Endothelial cell of umbilical vein (primary cell): ENCODE results near the gene MAPKAP1. TPM values are rescaled to one million over a fixed set of nuclear protein-coding genes. Genes with fewer than 3 reads are reported as not detected.

Experiments
- BruUV-seq: library from RNA; stranded (reverse); fragments of 400-500 nt; replicated peaks from 2 replicates; lab custom pipeline; 2021; lab: Mats Ljungman, UMichigan
- CTCF ChIA-PET: fragments of 300-600, 350-600 bp; sonication (Branson Sonifier 250); formaldehyde crosslinking; loops from one replicate; lab custom pipeline; 2021; ENCODE audit warnings: antibody characterized with exemption, inconsistent platforms; lab: Charles Lee
- POLR2A ChIA-PET: fragments of 300-600, 350-600 bp; sonication (Branson Sonifier 250); formaldehyde crosslinking; loops from one replicate; lab custom pipeline; 2021; ENCODE audit warnings: antibody characterized with exemption, inconsistent platforms; lab: Charles Lee
- DNase-seq: peaks from one replicate; pipeline ENCODE4 v3.0.0-alpha.2; 2011; ENCODE audit warnings: low read depth, low spot score
- FAIRE-seq: peaks from 2 replicates; lab custom pipeline; 2011; peaks lifted over from hg19 to GRCh38; lab: Jason Lieb, UNC
- H2AFZ ChIP-seq: 2 replicates; pipeline ENCODE4 v1.6.0; 2012; ENCODE audit warnings: low read depth, low read length, control low read depth, inconsistent platforms
- H3K27ac ChIP-seq: 2 replicates; pipeline ENCODE4 v1.5.1; 2011; ENCODE audit warnings: low read depth, mild to moderate bottlenecking, control low read depth, low read length, moderate library complexity; ENCODE audit not compliant: insufficient read depth
- H3K27me3 ChIP-seq, 2 experiments: 2 replicates each; pipeline versions ENCODE4 v1.6.0 to v1.6.1; 2011; ENCODE audit warnings: low read length in 2 of 2, mixed read lengths in 1 of 2; ENCODE audit not compliant: control insufficient read depth in 2 of 2, insufficient read depth in 2 of 2
- H3K36me3 ChIP-seq, 2 experiments: 2 replicates in 1 of 2; 3 replicates in 1 of 2; pipeline ENCODE4 v1.5.1; 2011; ENCODE audit warnings: low read length in 2 of 2, mild to moderate bottlenecking in 1 of 2, moderate library complexity in 1 of 2; ENCODE audit not compliant: control insufficient read depth in 2 of 2, insufficient read depth in 2 of 2; ENCODE audit errors: extremely low read depth in 1 of 2
- H3K4me1 ChIP-seq: 3 replicates; pipeline ENCODE4 v1.5.1; 2011; ENCODE audit warnings: mild to moderate bottlenecking, low read length; ENCODE audit not compliant: control insufficient read depth, insufficient read depth; ENCODE audit errors: extremely low read depth
- H3K4me2 ChIP-seq: 2 replicates; pipeline ENCODE4 v1.6.1; 2011; ENCODE audit warnings: low read length, control low read depth, mixed read lengths; ENCODE audit not compliant: insufficient read depth
- H3K4me3 ChIP-seq, 3 experiments: fragments of 200-600 bp in 1 of 3; sonication (generic), shearing (Covaris generic) in 1 of 3; replicated peaks in 1 of 3; 2 replicates each; pipeline ENCODE4 v1.5.1; 2011 to 2016; ENCODE audit warnings: control low read depth in 3 of 3, low read length in 3 of 3, mild to moderate bottlenecking in 2 of 3, inconsistent platforms in 1 of 3, low read depth in 1 of 3, moderate library complexity in 1 of 3; ENCODE audit not compliant: insufficient read depth in 1 of 3
- H3K79me2 ChIP-seq: 2 replicates; pipeline ENCODE4 v1.6.0; 2012; ENCODE audit warnings: low read length, inconsistent platforms; ENCODE audit not compliant: control insufficient read depth, insufficient read depth
- H3K9ac ChIP-seq: replicated peaks from 2 replicates; pipeline ENCODE3; 2011; ENCODE audit warnings: low read length, control low read depth; ENCODE audit not compliant: insufficient read depth; ENCODE audit errors: extremely low read depth
- H3K9me1 ChIP-seq: replicated peaks from 3 replicates; pipeline ENCODE4 v1.6.0; 2011; ENCODE audit warnings: mild to moderate bottlenecking, low read length; ENCODE audit not compliant: control insufficient read depth, insufficient read depth; ENCODE audit errors: extremely low read depth
- H3K9me3 ChIP-seq: replicated peaks from 2 replicates; pipeline ENCODE4 v1.5.1; 2012; ENCODE audit warnings: low read length, inconsistent platforms; ENCODE audit not compliant: control insufficient read depth, insufficient read depth
- H4K20me1 ChIP-seq: replicated peaks from 2 replicates; pipeline ENCODE3; 2011; ENCODE audit warnings: mild to moderate bottlenecking, low read length; ENCODE audit not compliant: control insufficient read depth, insufficient read depth; ENCODE audit errors: extremely low read depth
- CTCF ChIP-seq, 2 donors: IDR thresholded peaks; 1 replicate in 1 of 2; 2 replicates in 1 of 2; pipeline ENCODE4 v1.5.1; 2011; ENCODE audit warnings: low read length in 2 of 2, mild to moderate bottlenecking in 2 of 2, moderate library complexity in 2 of 2, control low read depth in 1 of 2, inconsistent platforms in 1 of 2, low read depth in 1 of 2; ENCODE audit not compliant: insufficient read depth in 1 of 2; ENCODE audit errors: extremely low read depth in 1 of 2
- EZH2 ChIP-seq: IDR thresholded peaks from 2 replicates; pipeline ENCODE4 v1.6.1; 2012; ENCODE audit warnings: borderline replicate concordance, low read depth, mild to moderate bottlenecking, moderate library complexity, low read length, inconsistent platforms; ENCODE audit not compliant: severe bottlenecking
- FOS ChIP-seq: IDR thresholded peaks from 2 replicates; pipeline ENCODE4 v1.6.1; 2011; ENCODE audit warnings: mild to moderate bottlenecking, low read length, moderate library complexity, borderline replicate concordance; ENCODE audit not compliant: insufficient read depth
- GATA2 ChIP-seq: IDR thresholded peaks from 2 replicates; pipeline ENCODE4 v1.7.0; 2011; ENCODE audit warnings: low read depth, mild to moderate bottlenecking, moderate library complexity, mixed read lengths, low read length; ENCODE audit not compliant: insufficient read length, insufficient read depth
- JUN ChIP-seq: IDR thresholded peaks from 2 replicates; pipeline ENCODE4 v1.6.1; 2011; ENCODE audit warnings: borderline replicate concordance, low read depth; ENCODE audit not compliant: insufficient read length, insufficient read depth
- MAX ChIP-seq: IDR thresholded peaks from 2 replicates; pipeline ENCODE4 v1.6.1; 2011; ENCODE audit not compliant: insufficient read depth, insufficient read length
- MYC ChIP-seq: IDR thresholded peaks from one replicate; pipeline ENCODE4 v1.6.1; 2011; ENCODE audit warnings: mild to moderate bottlenecking, low read depth, low read length
- POLR2A ChIP-seq: IDR thresholded peaks from 2 replicates; pipeline ENCODE4 v1.6.1; 2012; ENCODE audit warnings: low read depth, mild to moderate bottlenecking, control low read depth, low read length
- POLR2AphosphoS5 ChIP-seq: IDR thresholded peaks from 2 replicates; pipeline ENCODE4 v1.6.1; 2012; ENCODE audit warnings: low read depth, mild to moderate bottlenecking, control low read depth, low read length, moderate library complexity; ENCODE audit not compliant: insufficient read depth
- dilution Hi-C: fragments of 300-500 bp; cut with MboI; formaldehyde crosslinking; loops from one replicate; pipeline ENCODE4 v1.15.0; 2019; ENCODE audit warnings: low sequenced_read_pairs; ENCODE audit not compliant: extremely low pct_ligation_motif_present
- intact Hi-C: fragments of 100-400 bp; cut with micrococcal nuclease; formaldehyde crosslinking; loops from one replicate; pipeline ENCODE4 v1.10.0; 2022
- polyA plus RNA-seq, 4 experiments: library from polyadenylated mRNA; depleted of rRNA in 3 of 4; stranded (reverse) in 3 of 4; unstranded in 1 of 4; fragments of >200 nt; gene quantifications; 2 replicates each; pipeline versions ENCODE4 v1.2.1 to v1.2.3, GENCODE V29; 2011 to 2012; ENCODE audit warnings: missing spikeins in 1 of 4
- total RNA-seq: library from RNA; stranded (reverse); gene quantifications from 2 replicates; pipeline ENCODE4 v1.2.3, GENCODE V29; 2021

The MAPKAP1 gene
- total and polyA plus RNA-seq, 2 donors (not counting 3 experiments of a cell fraction or from before 2014, with no cell fraction given) = 61.9 to 99.1 TPM

GRCh38 chr9:125455132-125455531 is 251.9 kb downstream of the MAPKAP1 start:
- H3K4me1 ChIP-seq = no peaks in the 10 kb centered on the region
- H3K9ac ChIP-seq = no peak overlapping the region
- no peak overlapping the region for H3K4me3 ChIP-seq
- no peaks in the 10 kb centered on the region for H3K9me3 ChIP-seq
- H3K4me2 ChIP-seq = no peak overlapping the region
- H3K36me3 ChIP-seq = peaks cover 0 to 1% of the 10 kb centered on the region in 2 experiments
- no peak overlapping the region for H3K27ac ChIP-seq
- H4K20me1 ChIP-seq = no peaks in the 10 kb centered on the region
- dilution Hi-C loops (no loop called here), intact Hi-C loops (no loop called here)
- H2AFZ ChIP-seq = no peak overlapping the region
- CTCF ChIA-PET = no interaction called here
- no peak for FAIRE-seq
- no peaks in the 10 kb centered on the region for H3K9me1 ChIP-seq
- no peak for DNase-seq
- H3K79me2 ChIP-seq = no peaks in the 10 kb centered on the region
- TF ChIP-seq POLR2AphosphoS5 (no peak), FOS (no peak), MYC (no peak), GATA2 (no peak), JUN (no peak), MAX (no peak), CTCF (IDR thresholded peaks at IDR 0.05; ENCODE audit: extremely low read depth in 1 of 2, insufficient read depth in 1 of 2, low read depth in 1 of 2, low read length in 2 of 2) (no peak), EZH2 (no peak), POLR2A (no peak)
- POLR2A ChIA-PET = no interaction called here
- BruUV-seq = no TSS peak
- no peaks in the 10 kb centered on the region for H3K27me3 ChIP-seq
